ENCODE data around the gene MYO5B. TPM values are rescaled to one million over a fixed set of nuclear protein-coding genes. Genes with fewer than 3 reads are reported as not detected.

Gene MYO5B
- polyA plus RNA-seq, 4 donors: 45.0 to 185 (median 102) TPM

DNA sequence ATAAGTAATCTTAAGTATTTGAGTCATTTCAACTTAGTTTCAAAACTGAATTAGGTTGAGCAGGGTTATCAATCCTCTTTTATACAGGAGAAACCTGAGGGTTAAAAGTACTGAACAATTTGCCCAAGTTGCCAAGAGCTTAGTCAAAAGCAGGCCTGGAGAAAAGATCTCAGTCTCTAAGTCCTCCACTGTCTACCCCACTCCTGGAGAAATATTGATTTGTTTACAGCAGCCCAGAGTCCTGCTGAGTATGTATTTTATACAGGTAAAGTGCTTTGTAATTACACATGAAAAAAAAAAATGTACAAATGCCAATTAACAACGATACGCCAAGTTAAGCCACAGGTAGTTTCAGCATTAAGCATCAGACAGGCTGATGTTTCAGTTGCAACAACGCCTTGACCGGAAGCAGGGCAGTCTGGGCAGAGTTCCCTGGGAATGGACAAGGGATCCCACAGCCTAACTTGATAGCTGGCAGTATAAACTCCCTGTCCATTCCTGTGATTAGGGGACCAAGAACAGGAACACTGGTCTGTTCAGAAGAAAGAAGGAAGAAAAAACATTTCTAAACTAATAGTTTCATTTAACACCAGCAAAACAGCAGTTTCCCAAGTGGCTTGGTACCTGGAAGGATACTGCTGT, 132.9 kb downstream of the MYO5B start:
- no peaks in the 10 kb centered on the region for H3K27me3 ChIP-seq (ENCODE audit: control insufficient read depth in 3 of 3, insufficient read depth in 3 of 3, low read length in 3 of 3)
- no peaks in the 10 kb centered on the region for H3K9me3 ChIP-seq (ENCODE audit: control insufficient read depth in 2 of 2, insufficient read depth in 1 of 2, low read depth in 1 of 2, low read length in 1 of 2)
- FAIRE-seq: no peak
- peaks cover 0 to 10% (median 0%) of the 10 kb centered on the region in 3 donors for H3K4me1 ChIP-seq (ENCODE audit: control insufficient read depth in 3 of 3, insufficient read depth in 2 of 3, low read depth in 1 of 3, low read length in 2 of 3)
- H3K36me3 ChIP-seq (ENCODE audit: control insufficient read depth in 3 of 3, insufficient read depth in 2 of 3, low read depth in 1 of 3, low read length in 3 of 3): no peaks in the 10 kb centered on the region
- H3K4me3 ChIP-seq (ENCODE audit: low read depth in 1 of 3, low read length in 3 of 3): no peak overlapping the region
- no peak for DNase-seq
- no peak overlapping the region for H3K27ac ChIP-seq (ENCODE audit: low read depth in 1 of 3, low read length in 2 of 3)
- 64 to 82% (median 75%) methylated on average over 4 of the region's 4 CpGs for WGBS, 3 donors

DNA sequence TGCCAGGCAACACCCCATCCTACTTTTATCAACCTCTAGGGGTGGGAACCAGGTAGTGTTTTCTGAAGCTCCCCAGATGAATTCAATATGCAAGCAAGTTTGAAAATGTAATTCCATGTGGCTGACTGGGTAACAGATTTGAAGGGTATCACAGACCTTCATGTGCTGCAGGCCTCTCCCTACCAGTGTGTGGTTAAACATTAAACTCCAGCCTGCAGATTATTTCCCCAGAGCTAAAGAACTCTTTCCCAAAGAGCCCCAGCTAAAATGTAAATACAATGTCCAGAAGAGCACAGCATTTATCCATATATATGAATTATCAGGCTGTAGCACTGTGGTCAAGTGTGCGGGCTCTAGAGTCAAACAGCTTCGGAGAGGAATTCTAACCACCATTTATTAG, 134.1 kb downstream of the MYO5B start:
- no peak overlapping the region for H3K4me3 ChIP-seq (ENCODE audit: low read depth in 1 of 3, low read length in 3 of 3)
- no peak overlapping the region for H3K27ac ChIP-seq (ENCODE audit: low read depth in 1 of 3, low read length in 2 of 3)
- H3K36me3 ChIP-seq (ENCODE audit: control insufficient read depth in 3 of 3, insufficient read depth in 2 of 3, low read depth in 1 of 3, low read length in 3 of 3): no peaks in the 10 kb centered on the region
- FAIRE-seq (no peak), DNase-seq (peak in 1 of 2 donors; percentile 16)
- peaks cover 0 to 10% (median 0%) of the 10 kb centered on the region in 3 donors for H3K4me1 ChIP-seq (ENCODE audit: control insufficient read depth in 3 of 3, insufficient read depth in 2 of 3, low read depth in 1 of 3, low read length in 2 of 3)
- no peaks in the 10 kb centered on the region for H3K27me3 ChIP-seq (ENCODE audit: control insufficient read depth in 3 of 3, insufficient read depth in 3 of 3, low read length in 3 of 3)
- no peaks in the 10 kb centered on the region for H3K9me3 ChIP-seq (ENCODE audit: control insufficient read depth in 2 of 2, insufficient read depth in 1 of 2, low read depth in 1 of 2, low read length in 1 of 2)
- 60 to 77% (median 72%) methylated on average over 2 of the region's 2 CpGs for WGBS, 3 donors

DNA sequence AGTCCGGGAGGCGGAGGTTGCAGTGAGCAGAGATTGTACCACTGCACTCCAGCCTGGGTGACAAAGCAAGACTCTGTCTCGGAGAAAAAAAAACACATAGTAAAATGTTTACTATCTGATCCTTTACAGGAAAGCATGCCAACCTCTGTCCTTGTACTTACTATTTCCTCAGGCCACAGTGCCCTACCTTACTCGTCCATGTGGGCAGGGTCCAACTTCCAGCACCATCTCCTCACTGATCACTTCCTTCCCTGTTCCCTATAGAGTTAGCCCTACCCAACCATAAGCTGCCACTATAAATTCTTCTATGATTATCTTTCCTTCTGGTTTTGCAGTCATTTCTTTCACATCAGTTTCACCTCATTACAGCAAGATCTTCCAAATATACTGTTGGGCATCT, 136.2 kb downstream of the MYO5B start:
- Histone ChIP-seq H3K27me3 (ENCODE audit: control insufficient read depth in 3 of 3, insufficient read depth in 3 of 3, low read length in 3 of 3) (no peaks in the 10 kb centered on the region), H3K4me1 (ENCODE audit: control insufficient read depth in 3 of 3, insufficient read depth in 2 of 3, low read depth in 1 of 3, low read length in 2 of 3) (peaks cover 0 to 10% (median 0%) of the 10 kb centered on the region in 3 donors), H3K27ac (ENCODE audit: low read depth in 1 of 3, low read length in 2 of 3) (no peak overlapping the region), H3K36me3 (ENCODE audit: control insufficient read depth in 3 of 3, insufficient read depth in 2 of 3, low read depth in 1 of 3, low read length in 3 of 3) (peaks cover 0 to 8% (median 0%) of the 10 kb centered on the region in 3 donors), H3K9me3 (ENCODE audit: control insufficient read depth in 2 of 2, insufficient read depth in 1 of 2, low read depth in 1 of 2, low read length in 1 of 2) (no peaks in the 10 kb centered on the region), H3K4me3 (ENCODE audit: low read depth in 1 of 3, low read length in 3 of 3) (no peak overlapping the region)
- 63 to 73% (median 64%) methylated on average over 4 of the region's 4 CpGs for WGBS, 3 donors
- DNase-seq (peak; percentile 33 to 71), FAIRE-seq (no peak)

DNA sequence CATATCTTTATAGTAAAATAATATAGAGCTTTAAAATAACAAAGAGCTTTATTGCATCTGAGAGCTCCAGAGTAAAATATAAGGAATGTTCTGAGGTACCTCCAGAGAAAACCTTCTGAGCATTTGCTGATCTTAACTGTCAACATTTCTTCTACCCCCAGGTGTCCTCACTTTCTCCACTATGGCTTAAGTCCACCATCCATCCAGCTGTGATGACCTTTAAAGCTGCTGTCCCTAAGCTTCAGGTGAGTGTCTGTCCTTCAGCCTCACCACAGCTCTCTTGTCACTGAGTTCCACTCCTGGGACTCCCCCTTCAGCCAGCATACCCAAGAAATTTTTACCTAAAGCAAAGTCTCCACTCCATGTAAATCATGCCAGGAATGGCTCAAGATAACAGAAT, 137.9 kb downstream of the MYO5B start:
- no peaks in the 10 kb centered on the region for H3K9me3 ChIP-seq (ENCODE audit: control insufficient read depth in 2 of 2, insufficient read depth in 1 of 2, low read depth in 1 of 2, low read length in 1 of 2)
- no peaks in the 10 kb centered on the region for H3K27me3 ChIP-seq (ENCODE audit: control insufficient read depth in 3 of 3, insufficient read depth in 3 of 3, low read length in 3 of 3)
- no peak for DNase-seq
- no peak overlapping the region for H3K4me3 ChIP-seq (ENCODE audit: low read depth in 1 of 3, low read length in 3 of 3)
- no peak for FAIRE-seq
- peaks cover 0 to 13% (median 0%) of the 10 kb centered on the region in 3 donors for H3K36me3 ChIP-seq (ENCODE audit: control insufficient read depth in 3 of 3, insufficient read depth in 2 of 3, low read depth in 1 of 3, low read length in 3 of 3)
- no peak overlapping the region for H3K27ac ChIP-seq (ENCODE audit: low read depth in 1 of 3, low read length in 2 of 3)
- peaks cover 0 to 10% (median 0%) of the 10 kb centered on the region in 3 donors for H3K4me1 ChIP-seq (ENCODE audit: control insufficient read depth in 3 of 3, insufficient read depth in 2 of 3, low read depth in 1 of 3, low read length in 2 of 3)

DNA sequence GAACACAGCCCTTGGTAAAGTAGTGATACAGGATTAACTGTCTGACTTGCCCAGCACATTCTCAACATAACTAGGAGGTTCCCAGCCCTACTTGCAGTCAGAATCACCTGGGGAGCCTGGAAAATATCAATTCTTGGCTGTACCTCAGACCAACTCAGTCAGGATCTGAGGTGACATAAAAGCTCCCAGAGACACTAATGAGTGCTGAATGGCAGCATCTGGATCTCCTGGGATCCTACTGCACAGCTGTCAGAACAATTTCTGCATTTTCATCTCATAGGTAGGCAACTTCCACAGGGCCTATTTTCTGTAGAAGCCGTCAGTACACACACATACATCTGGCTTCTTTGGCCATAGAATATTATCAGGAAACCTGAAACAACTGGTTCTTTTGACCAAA, 138.8 kb downstream of the MYO5B start:
- FAIRE-seq (no peak), DNase-seq (no peak)
- Histone ChIP-seq H3K27ac (ENCODE audit: low read depth in 1 of 3, low read length in 2 of 3) (no peak overlapping the region), H3K9me3 (ENCODE audit: control insufficient read depth in 2 of 2, insufficient read depth in 1 of 2, low read depth in 1 of 2, low read length in 1 of 2) (no peaks in the 10 kb centered on the region), H3K36me3 (ENCODE audit: control insufficient read depth in 3 of 3, insufficient read depth in 2 of 3, low read depth in 1 of 3, low read length in 3 of 3) (peaks cover 0 to 13% (median 0%) of the 10 kb centered on the region in 3 donors), H3K27me3 (ENCODE audit: control insufficient read depth in 3 of 3, insufficient read depth in 3 of 3, low read length in 3 of 3) (no peaks in the 10 kb centered on the region), H3K4me1 (ENCODE audit: control insufficient read depth in 3 of 3, insufficient read depth in 2 of 3, low read depth in 1 of 3, low read length in 2 of 3) (peaks cover 0 to 7% (median 0%) of the 10 kb centered on the region in 3 donors), H3K4me3 (ENCODE audit: low read depth in 1 of 3, low read length in 3 of 3) (no peak overlapping the region)
- WGBS, 3 donors: 88 to 93% (median 91%) methylated on average over 1 of the region's 1 CpG

DNA sequence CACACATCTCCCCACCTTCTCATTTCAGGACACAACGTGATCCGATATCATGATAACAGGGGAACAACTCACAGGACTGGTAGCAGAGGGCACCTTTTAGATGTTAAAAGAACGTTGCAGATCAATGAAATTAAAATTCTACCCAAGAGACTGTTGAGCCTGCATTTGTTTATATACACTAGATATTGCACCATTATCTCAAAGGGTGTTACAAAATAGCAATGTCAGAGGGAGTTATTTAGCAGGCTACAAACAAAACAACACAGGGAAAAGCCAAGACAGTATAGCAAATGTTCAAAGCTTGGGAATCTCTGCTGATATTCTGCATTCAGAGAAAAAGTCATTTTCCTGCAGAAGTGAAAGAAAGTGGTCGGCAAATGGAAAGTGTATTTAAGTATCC, 139.5 kb downstream of the MYO5B start:
- peaks cover 0 to under 1% (median 0%) of the 10 kb centered on the region in 3 donors for H3K4me1 ChIP-seq (ENCODE audit: control insufficient read depth in 3 of 3, insufficient read depth in 2 of 3, low read depth in 1 of 3, low read length in 2 of 3)
- no peaks in the 10 kb centered on the region for H3K9me3 ChIP-seq (ENCODE audit: control insufficient read depth in 2 of 2, insufficient read depth in 1 of 2, low read depth in 1 of 2, low read length in 1 of 2)
- no peak for FAIRE-seq
- H3K27me3 ChIP-seq (ENCODE audit: control insufficient read depth in 3 of 3, insufficient read depth in 3 of 3, low read length in 3 of 3): no peaks in the 10 kb centered on the region
- peaks cover 0 to 13% (median 0%) of the 10 kb centered on the region in 3 donors for H3K36me3 ChIP-seq (ENCODE audit: control insufficient read depth in 3 of 3, insufficient read depth in 2 of 3, low read depth in 1 of 3, low read length in 3 of 3)
- no peak overlapping the region for H3K27ac ChIP-seq (ENCODE audit: low read depth in 1 of 3, low read length in 2 of 3)
- no peak overlapping the region for H3K4me3 ChIP-seq (ENCODE audit: low read depth in 1 of 3, low read length in 3 of 3)
- 78 to 81% (median 80%) methylated on average over 4 of the region's 4 CpGs for WGBS, 3 donors
- no peak for DNase-seq

DNA sequence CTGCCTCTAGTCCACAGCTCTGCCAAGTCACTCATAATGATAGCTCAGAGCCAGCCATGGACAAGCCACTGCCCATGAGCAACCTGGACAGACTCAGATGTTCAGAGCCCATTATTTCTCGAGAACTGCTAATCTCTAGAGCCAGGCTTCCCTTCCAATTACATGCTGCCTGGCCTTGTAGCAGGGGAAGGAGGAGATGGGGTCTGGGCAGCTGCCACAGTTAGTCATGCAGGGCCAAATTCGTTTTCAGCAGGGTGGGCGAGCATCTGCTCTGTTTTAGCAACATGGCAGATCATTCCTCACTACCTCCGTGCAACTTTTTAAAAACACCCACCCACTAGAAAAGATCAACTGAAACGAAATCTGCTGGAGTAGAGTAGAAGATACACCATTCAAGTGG, 141.8 kb downstream of the MYO5B start:
- Histone ChIP-seq H3K27me3 (ENCODE audit: control insufficient read depth in 3 of 3, insufficient read depth in 3 of 3, low read length in 3 of 3) (no peaks in the 10 kb centered on the region), H3K4me3 (ENCODE audit: low read depth in 1 of 3, low read length in 3 of 3) (no peak overlapping the region), H3K4me1 (ENCODE audit: control insufficient read depth in 3 of 3, insufficient read depth in 2 of 3, low read depth in 1 of 3, low read length in 2 of 3) (peaks cover 0 to 2% (median 0%) of the 10 kb centered on the region in 3 donors), H3K36me3 (ENCODE audit: control insufficient read depth in 3 of 3, insufficient read depth in 2 of 3, low read depth in 1 of 3, low read length in 3 of 3) (peaks cover 0 to 13% (median 0%) of the 10 kb centered on the region in 3 donors), H3K9me3 (ENCODE audit: control insufficient read depth in 2 of 2, insufficient read depth in 1 of 2, low read depth in 1 of 2, low read length in 1 of 2) (no peaks in the 10 kb centered on the region), H3K27ac (ENCODE audit: low read depth in 1 of 3, low read length in 2 of 3) (no peak overlapping the region)
- FAIRE-seq: no peak
- DNase-seq: no peak
- 74 to 84% (median 74%) methylated on average over 5 of the region's 5 CpGs for WGBS, 3 donors

DNA sequence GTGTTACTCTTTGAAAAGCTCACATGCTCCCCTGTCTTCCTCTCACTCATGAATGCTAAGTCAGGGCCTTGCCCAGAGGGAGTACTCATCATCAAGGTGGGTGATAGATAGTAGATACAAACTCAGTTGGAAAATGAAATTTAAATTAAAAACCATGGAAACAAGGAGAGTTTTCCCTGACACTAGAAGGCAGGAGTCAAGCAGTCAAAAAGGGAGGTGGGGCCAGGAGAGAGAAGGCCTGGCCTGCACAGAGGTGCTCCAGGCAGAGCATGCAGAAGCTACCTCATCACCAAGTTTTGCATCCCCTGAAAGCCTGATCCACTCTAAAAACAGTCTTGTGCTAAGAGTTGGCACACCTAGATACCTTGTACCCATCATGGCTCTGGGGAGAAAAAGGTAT, 143.7 kb downstream of the MYO5B start:
- Histone ChIP-seq H3K36me3 (ENCODE audit: control insufficient read depth in 3 of 3, insufficient read depth in 2 of 3, low read depth in 1 of 3, low read length in 3 of 3) (peaks cover 0 to 13% (median 0%) of the 10 kb centered on the region in 3 donors), H3K27me3 (ENCODE audit: control insufficient read depth in 3 of 3, insufficient read depth in 3 of 3, low read length in 3 of 3) (no peaks in the 10 kb centered on the region)
- no peak for FAIRE-seq

DNA sequence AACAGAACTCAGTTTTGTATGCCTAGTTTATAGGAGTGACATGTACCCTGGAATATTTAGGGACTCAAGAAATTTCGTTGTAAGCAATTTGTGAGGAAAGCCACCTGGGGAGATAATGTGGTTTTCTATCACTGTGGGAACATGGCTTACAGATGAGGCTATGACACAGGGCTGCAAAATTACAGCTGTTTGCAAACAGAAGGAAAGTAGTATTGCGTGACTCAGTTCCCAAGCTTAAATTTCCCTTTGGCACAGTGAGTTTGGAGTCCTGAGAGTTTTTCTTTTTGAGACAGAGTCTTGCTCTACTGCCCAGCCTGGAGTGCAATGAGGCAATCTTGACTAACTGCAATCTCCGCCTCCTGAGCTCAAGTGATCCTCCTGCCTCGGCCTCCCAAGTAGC, 149.8 kb downstream of the MYO5B start:
- H3K4me1 ChIP-seq (ENCODE audit: control insufficient read depth in 3 of 3, insufficient read depth in 2 of 3, low read depth in 1 of 3, low read length in 2 of 3): peaks cover 0 to 2% (median 0%) of the 10 kb centered on the region in 3 donors
- DNase-seq (no peak), FAIRE-seq (no peak)
- H3K9me3 ChIP-seq (ENCODE audit: control insufficient read depth in 2 of 2, insufficient read depth in 1 of 2, low read depth in 1 of 2, low read length in 1 of 2): no peaks in the 10 kb centered on the region
- 73 to 81% (median 78%) methylated on average over 4 of the region's 4 CpGs for WGBS, 3 donors
- no peak overlapping the region for H3K27ac ChIP-seq (ENCODE audit: low read depth in 1 of 3, low read length in 2 of 3)
- no peak overlapping the region for H3K4me3 ChIP-seq (ENCODE audit: low read depth in 1 of 3, low read length in 3 of 3)
- no peaks in the 10 kb centered on the region for H3K27me3 ChIP-seq (ENCODE audit: control insufficient read depth in 3 of 3, insufficient read depth in 3 of 3, low read length in 3 of 3)
- H3K36me3 ChIP-seq (ENCODE audit: control insufficient read depth in 3 of 3, insufficient read depth in 2 of 3, low read depth in 1 of 3, low read length in 3 of 3): peaks cover 0 to 2% (median 2%) of the 10 kb centered on the region in 3 donors

More for the DNA sequence above, 143.7 kb downstream of the MYO5B start:
- DNase-seq: no peak
- Histone ChIP-seq H3K27ac (ENCODE audit: low read depth in 1 of 3, low read length in 2 of 3) (no peak overlapping the region), H3K9me3 (ENCODE audit: control insufficient read depth in 2 of 2, insufficient read depth in 1 of 2, low read depth in 1 of 2, low read length in 1 of 2) (no peaks in the 10 kb centered on the region), H3K4me3 (ENCODE audit: low read depth in 1 of 3, low read length in 3 of 3) (no peak overlapping the region), H3K4me1 (ENCODE audit: control insufficient read depth in 3 of 3, insufficient read depth in 2 of 3, low read depth in 1 of 3, low read length in 2 of 3) (peaks cover 0 to 2% (median 0%) of the 10 kb centered on the region in 3 donors)

All from small intestine (tissue), 7 donors.